ENCODE data around the gene TAC1.

GRCh38 chr7:97685952-97686351, 45.9 kb upstream of the TAC1 start:
- TF ChIP-seq CEBPB (IDR thresholded peaks at IDR 0.05; ENCODE audit: low read depth, low read length) (no peak), MAZ (IDR thresholded peaks at IDR 0.05; ENCODE audit: borderline replicate concordance, low read depth, low read length) (no peak), CTCF (conservative IDR thresholded peaks at IDR 0.05; ENCODE audit: low read depth, low read length) (no peak)
